Cardiac septum (tissue), 1 donor: ENCODE data around the gene RCE1. TPM values are rescaled to one million over a fixed set of nuclear protein-coding genes. Genes with fewer than 3 reads are reported as not detected.

Experiments
- DNase-seq: peaks from one replicate; pipeline ENCODE4 v3.0.0-alpha.2; 2020; ENCODE audit warnings: low spot score
- intact Hi-C: fragments of 100-400 bp; cut with DNase I; formaldehyde crosslinking; loops from one replicate; pipeline ENCODE4 v1.14.0; 2022
- total RNA-seq: library from RNA; stranded (reverse); fragmentation: NEBNext Ultra II Directional; extraction: Animal tissue kit (Norgen Biotek cat#: 25700); gene quantifications from one replicate; pipeline ENCODE4 v1.2.1, GENCODE V29; 2021
- donor health status: DM: no; HTN: no; CAD: no.

The RCE1 gene
- total RNA-seq, 1 donor from 2014 or later: 5.7 TPM

GRCh38 chr11:66854231-66854661 is 11.0 kb downstream of the RCE1 start:
- intact Hi-C loops: no loop called here
- no peak for DNase-seq

- intact Hi-C loops: no loop called here
- DNase-seq: no peak
Observed at GRCh38 chr11:66854729-66855211, 11.5 kb downstream of the RCE1 start.

- peak; percentile 96 for DNase-seq
- intact Hi-C loops: loop anchor here (1.0 kb wide), 1 partner anchor 13 kb away; the partner anchor contains the start of gene RCE1
Observed at GRCh38 chr11:66855574-66856495, 12.6 kb downstream of the RCE1 start.

GRCh38 chr11:66856496-66857233 is 13.4 kb downstream of the RCE1 start, which contains the start of gene LRFN4:
TSS of gene LRFN4 (plus strand) at chr11:66857064. CDS start at chr11:66857745, 681 bp downstream.
- intact Hi-C loops: loop anchor here (1.0 kb wide), 1 partner anchor 13 kb away; the partner anchor contains the start of gene RCE1
- DNase-seq: no peak

GRCh38 chr11:66857234-66857926 is 14.1 kb downstream of the RCE1 start:
- DNase-seq: no peak
- intact Hi-C loops: no loop called here

- no peak for DNase-seq
- intact Hi-C loops: no loop called here
Observed at GRCh38 chr11:66857927-66858185, 14.6 kb downstream of the RCE1 start.

- DNase-seq: no peak
- intact Hi-C loops: no loop called here
Observed at GRCh38 chr11:66858186-66858938, 15.1 kb downstream of the RCE1 start.

GRCh38 chr11:66858939-66859685 is 15.9 kb downstream of the RCE1 start:
- DNase-seq: no peak
- intact Hi-C loops: no loop called here

- intact Hi-C loops: no loop called here
Observed at GRCh38 chr11:66859686-66860448, 16.6 kb downstream of the RCE1 start.

GRCh38 chr11:66860449-66860831 is 17.2 kb downstream of the RCE1 start:
- intact Hi-C loops: no loop called here
- DNase-seq: no peak

More at GRCh38 chr11:66859686-66860448, 16.6 kb downstream of the RCE1 start:
- no peak for DNase-seq

GRCh38 chr11:66861038-66861773 is 18.0 kb downstream of the RCE1 start:
- no peak for DNase-seq
- intact Hi-C loops: no loop called here

GRCh38 chr11:66861774-66862558 is 18.7 kb downstream of the RCE1 start:
- intact Hi-C loops: no loop called here
- DNase-seq: no peak

- no peak for DNase-seq
- intact Hi-C loops: no loop called here
Observed at GRCh38 chr11:66862559-66863037, 19.4 kb downstream of the RCE1 start.

GRCh38 chr11:66863428-66864125 is 20.3 kb downstream of the RCE1 start:
- intact Hi-C loops: no loop called here
- no peak for DNase-seq

GRCh38 chr11:66864172-66864901 is 21.1 kb downstream of the RCE1 start:
- no peak for DNase-seq
- intact Hi-C loops: no loop called here
